ENCODE measurements around the gene BARHL2. TPM values are rescaled to one million over a fixed set of nuclear protein-coding genes. Genes with fewer than 3 reads are reported as not detected.

Gene BARHL2
- total RNA-seq, 1 experiment from 2014 or later, result not detected

DNA sequence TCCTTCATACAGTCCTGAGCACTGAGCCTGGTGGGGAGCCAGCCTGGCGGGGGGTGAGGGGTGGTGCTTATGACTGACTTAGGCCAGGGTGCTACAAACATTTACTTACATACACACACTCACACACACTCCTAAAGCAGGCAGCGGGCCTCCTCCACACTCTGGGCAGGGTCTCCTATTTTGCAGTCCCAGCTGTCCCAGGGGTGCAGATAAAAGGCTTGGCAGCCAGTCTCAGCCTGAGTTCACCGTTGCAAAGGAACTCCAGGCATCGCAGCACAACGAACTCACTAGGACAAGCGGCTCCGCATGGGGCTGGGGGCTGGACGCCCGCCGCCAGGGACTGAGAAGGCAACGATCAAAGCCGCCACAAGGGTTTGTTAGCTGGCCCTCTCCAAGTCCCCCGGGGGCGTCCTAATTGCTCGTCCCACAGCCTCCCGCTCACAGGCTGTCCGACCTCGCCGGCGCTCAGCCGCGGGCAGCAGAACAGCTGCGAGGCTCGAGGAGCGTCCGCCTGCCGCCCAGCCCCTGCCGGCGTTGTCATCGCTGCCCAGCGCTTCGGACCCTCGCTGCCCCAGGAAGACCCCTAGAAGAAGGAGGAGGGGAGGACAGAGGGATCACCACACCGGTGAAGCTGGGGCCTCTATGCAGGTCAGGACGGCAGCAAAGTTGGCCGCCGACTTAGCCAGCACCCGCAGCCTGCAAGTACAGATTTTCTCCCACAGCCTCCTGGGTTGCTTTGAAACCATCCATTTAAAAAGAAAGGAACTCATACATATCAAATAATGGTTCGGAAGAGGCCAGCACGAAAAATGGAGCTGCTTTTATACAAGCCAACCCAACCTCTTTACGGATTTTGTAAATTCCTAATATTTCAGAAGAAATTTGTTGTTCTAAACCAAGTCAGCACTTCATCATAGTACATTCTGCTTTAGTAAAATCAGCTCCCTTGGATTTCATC is 6.2 kb downstream of the BARHL2 start:
- DNase-seq (ENCODE audit: low read depth), result no peak

DNA sequence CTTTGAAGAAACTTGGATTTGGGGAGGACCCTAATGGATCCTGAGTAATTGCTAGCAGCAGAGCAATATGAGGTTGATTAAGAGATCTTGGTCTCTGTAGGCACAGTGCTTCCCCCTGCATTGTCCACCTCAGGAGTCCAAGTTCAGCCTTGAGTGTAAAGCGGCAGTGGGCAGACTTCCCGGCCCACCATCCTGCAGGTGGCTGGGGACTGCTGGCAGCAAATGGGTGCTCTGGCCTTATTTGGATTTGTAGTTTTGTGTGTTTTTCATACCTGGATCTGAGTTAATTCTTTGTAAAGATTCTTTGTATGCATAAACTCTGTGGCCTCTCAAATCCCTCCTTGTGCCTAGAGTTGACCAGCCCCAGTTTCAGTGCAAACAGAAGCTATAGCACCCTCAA is 7.6 kb downstream of the BARHL2 start:
- no peak for DNase-seq (ENCODE audit: low read depth)

DNA sequence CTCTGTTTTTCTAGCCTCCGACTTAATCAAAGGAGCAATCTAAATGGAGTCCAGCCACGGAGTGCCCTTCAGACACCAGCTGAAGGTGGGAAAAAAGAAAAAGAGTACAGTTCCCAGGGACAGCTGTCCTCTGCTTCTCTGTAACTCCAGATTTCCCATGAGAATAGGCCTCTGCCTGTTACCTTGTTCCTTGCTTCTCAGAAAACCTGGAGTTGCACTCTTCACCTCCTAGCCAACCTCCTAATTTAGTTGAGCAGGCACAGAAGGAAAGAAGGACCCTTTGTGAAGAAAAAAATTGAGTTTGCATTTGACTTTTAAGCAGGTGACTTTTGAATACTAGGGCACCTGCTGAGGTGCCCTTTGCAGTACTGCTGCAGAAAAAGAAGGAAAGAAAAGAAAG is 8.3 kb downstream of the BARHL2 start:
- DNase-seq (ENCODE audit: low read depth), result no peak

DNA sequence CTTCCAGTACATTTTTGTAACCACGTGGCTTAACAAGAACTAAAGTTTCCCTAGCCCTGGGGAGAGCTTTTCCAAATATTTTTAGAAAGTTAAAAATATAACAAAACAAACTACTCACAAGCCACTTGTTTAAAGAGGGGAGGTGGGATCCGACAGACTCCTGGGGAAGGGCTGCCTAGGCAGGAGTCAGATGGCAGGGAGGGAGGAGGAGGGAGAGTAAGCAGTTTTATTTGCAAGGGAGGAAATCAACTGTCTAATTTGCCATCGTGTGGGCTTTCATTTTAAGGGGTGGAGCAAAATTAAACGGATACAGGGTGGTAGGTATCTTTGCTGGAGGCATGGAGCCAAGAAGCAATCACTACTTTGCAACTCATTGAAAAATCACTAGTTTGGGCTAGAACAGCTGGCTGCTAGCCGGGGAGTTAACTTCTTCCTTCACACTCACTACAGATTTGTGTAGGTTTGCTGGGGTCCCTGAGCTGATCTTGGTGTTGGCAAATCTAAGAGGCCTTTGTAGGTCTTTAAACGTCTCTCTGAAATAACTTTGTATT is 8.8 kb downstream of the BARHL2 start:
- DNase-seq (ENCODE audit: low read depth), result no peak

DNA sequence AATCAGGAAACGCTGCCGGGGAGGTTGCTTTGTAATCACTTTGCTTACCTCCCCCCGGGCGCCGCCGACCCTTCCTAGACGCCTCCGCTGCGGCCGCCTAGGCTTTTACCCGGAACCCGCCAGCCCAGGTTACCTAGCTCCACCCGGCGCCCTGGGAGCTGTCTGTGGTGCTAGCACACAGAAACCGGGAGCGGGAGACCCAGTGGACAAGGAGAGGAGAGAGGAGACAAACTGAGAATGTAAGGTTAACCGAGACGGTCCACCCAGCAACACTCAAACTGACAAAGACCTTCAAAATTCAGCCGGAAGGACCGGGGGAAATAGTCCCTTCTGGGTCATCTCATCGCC is 9.8 kb downstream of the BARHL2 start:
- peak; percentile 15 for DNase-seq (ENCODE audit: low read depth)

DNA sequence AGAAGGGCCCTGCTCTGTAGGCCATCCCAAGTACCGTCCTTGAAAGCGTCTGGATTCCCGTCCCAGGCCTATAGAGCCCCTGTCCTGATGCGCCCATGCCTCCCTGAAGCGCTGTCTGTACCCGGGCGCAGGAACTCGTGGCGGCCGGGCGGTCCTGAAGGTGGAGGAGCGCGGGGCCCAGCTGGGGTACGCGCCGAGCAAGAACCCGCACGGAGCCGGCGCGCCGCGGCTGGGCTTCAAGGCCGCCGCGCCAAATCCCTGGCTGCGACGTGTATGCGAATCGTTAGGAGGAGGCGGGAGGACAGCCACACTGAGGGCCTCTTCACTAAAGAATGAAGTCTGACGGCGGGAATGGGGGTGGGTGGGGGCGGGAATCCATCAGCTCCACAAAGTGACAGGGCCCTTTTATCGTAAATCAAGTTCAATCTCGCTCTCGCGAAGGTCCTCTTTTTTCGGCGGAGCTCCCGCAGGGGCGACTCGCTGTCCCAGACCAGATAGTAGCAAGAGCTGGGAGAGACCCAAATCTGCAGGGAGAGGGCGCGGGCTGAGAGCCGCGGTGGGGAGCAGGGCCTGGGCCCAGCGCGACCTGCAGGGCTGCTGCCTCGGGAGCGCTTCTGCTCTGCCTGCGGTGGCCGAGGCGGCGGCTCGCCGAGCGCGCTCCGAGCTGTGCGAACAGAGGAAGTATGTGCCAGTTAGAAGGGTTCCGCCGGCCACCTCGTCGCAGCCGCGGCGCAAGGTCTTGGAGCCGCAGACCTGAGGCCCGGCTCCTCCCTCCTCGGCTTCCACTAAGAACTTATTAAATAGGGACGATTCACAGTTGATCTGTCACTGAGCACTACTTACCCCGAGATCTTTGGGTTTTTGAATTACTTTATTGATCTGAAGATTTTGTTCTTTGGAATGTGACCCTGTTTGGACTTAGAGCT is 10.4 kb downstream of the BARHL2 start:
- DNase-seq (ENCODE audit: low read depth), result no peak

DNA sequence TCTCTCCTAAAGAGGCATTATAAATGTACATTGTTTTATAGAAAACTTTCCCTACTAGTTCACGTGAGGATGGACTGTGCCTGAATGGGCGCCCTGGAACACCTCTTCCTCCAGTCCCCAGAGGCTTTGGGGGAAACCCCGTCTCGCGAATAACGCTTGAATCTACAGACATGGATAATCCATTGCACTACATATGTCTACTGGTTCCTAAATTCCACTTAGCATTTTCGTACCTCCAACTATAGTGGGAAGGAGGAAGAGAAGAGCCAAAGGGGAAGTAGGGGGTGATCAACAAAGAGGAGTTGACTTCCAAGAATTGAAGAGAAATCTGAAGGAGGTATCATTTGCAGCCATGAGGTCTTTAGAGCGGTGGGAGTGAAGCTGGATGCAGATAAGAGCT is 11.1 kb downstream of the BARHL2 start:
- no peak for DNase-seq (ENCODE audit: low read depth)

DNA sequence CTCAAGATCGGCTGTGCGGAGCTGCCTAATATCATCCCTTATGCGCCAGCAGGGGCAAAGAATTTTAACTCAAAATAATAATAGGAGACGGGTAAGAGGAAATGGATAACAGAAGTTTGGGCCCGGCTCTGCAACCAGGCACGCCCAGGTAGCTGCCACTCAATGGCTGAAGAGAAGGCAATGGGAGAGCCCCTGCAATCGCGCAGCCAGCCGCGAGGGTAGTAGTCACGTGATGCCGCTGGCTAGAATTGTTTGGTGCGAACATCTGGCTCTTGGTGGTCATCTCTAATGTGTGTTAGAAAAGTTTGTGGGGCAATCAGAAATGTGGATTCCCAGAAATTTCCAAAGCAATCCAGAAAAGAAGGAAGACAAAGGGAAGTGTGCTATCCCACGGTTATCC is 12.3 kb downstream of the BARHL2 start:
- DNase-seq (ENCODE audit: low read depth), result no peak

DNA sequence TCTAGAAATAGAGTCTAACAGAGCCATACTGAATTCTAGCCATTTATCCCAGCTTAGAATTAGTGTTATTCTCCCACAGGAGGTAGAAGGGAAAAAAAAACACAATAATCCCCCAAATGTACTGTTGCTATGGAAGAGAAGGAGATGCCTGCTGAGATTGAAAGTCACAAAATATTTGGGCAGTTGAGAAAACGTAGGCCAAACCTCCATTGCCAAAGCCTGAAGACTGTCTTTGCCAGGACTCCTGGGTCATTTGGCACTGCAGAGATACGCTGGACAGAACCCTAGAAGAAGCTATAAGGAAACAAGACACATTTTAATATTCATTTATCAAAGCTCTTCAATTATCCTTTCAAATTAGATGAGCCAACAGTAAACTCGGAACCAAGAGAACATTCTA is 22.3 kb downstream of the BARHL2 start:
- no peak for DNase-seq (ENCODE audit: low read depth)

DNA sequence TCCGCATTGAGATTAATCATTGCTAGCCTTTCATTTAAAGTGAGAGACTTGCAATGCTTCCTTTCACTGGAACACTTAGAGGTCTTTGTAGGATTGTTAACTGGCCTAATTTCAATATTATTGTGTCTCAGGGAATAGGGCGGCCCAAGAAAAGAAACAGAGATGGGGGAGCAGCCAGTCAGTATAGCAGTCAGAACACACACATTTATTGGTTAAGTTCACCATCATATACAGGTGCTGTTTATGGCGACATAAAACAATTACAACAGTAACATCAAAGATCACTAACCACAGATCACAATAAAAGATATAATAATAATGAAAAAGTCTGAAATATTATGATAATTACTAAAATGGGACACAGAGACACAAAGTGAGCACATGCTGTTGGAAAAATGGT is 29.4 kb downstream of the BARHL2 start:
- DNase-seq (ENCODE audit: low read depth), result no peak

DNA sequence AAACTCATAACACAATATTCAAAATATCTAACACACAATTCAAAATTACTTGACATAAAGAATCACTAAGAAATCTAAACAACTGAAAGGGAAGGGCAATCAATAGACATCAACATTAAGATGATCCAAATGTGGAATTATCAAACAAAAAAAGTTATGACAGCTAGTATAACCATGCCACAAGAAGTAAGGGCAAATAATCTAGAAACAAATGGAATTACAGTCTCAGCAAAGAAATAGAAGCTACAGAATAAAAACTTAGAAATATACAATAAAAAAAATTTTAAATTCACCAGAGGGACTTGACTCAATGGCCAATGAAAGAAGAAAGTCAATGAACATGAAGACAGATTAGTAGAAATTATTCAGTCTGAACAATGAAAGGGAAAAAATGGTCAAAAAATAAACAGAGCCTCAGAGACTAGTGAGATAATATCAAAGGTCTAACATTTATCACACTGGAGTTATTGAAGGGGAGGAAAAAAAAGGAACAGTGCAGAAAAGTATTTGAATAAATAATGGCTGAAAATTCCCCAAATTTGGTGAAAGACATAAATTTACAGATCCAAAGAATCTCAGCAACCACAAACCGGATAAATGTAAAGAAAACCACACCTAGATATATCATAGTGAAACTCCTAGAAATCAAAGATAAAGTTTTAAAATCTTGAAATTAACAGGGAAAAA is 41.8 kb downstream of the BARHL2 start:
- no peak for DNase-seq (ENCODE audit: low read depth)

DNA sequence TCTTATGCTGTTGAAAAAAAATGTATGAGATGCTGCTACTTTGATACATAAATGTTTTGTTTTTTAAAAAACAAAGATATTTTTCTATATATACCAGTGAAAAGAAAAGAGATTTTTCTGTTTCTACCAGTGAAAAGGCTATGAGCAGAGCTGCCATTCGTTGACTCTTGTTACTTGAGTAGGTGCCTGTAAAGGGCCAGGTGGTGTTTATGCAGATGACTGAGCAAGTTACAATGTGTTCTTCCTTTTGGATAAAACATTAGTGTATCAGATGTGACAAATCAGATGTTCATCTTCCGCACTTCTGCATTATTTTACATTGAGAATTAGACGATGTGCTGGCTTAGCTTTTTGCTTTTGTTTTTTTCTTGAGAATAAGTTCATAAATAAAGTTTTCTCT is 45.4 kb downstream of the BARHL2 start:
- no peak for DNase-seq (ENCODE audit: low read depth)

DNA sequence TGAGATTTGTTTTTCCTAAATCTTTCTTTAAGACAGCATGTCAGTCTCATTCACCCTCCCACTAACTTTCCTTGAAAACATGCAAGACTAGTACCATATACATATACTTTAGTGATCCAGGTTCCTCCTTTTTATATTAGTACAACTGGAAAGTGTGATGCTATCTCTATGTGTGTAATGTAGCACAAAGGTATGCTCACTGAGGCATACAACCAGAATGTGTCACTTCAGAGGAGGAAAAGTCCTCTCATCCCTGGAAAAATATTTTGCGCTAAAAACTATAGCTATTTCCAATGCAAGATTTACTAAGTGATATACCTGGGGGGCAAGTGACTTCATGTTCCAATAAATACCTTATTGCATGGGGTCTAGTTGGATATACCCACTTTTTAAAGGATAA is 45.9 kb downstream of the BARHL2 start:
- no peak for DNase-seq (ENCODE audit: low read depth)
